SK-N-SH (cell line): Measurements from ENCODE around the gene KIAA1549. TPM values are rescaled to one million over a fixed set of nuclear protein-coding genes. Genes with fewer than 3 reads are reported as not detected.

Source experiments
- CTCF ChIA-PET: fragments of 300-600, 350-600 bp; formaldehyde crosslinking; extraction: SDS; loops from one replicate; lab custom pipeline; 2021; lab: Yijun Ruan, JAX
- POLR2A ChIA-PET: fragments of 350-600 bp; sonication (Branson Sonifier 250); formaldehyde crosslinking; extraction: SDS; loops from one replicate; lab custom pipeline; 2020; ENCODE audit warnings: antibody characterized with exemption, inconsistent platforms; lab: Yijun Ruan, JAX
- DNase-seq: peaks from one replicate; pipeline ENCODE4 v3.0.0; 2012
- H2AFZ ChIP-seq: fragments of 200-600 bp; sonication (generic); 2 replicates; pipeline ENCODE4 v1.8.1; 2016; ENCODE audit warnings: antibody characterized with exemption, mild to moderate bottlenecking, low read depth
- H3F3A ChIP-seq: fragments of 200-600 bp; sonication (generic); replicated peaks from 2 replicates; pipeline ENCODE3; 2016; ENCODE audit warnings: antibody characterized with exemption, mild to moderate bottlenecking; ENCODE audit not compliant: insufficient read depth
- H3K27ac ChIP-seq, 2 experiments: fragments of 200-500 bp in 1 of 2; fragments of 200-600 bp in 1 of 2; sonication (Bioruptor generic) in 1 of 2; sonication (generic), shearing (Covaris generic) in 1 of 2; 2 replicates each; pipeline versions ENCODE4 v1.5.1 to v1.6.1; 2014 to 2016; ENCODE audit warnings: low read depth in 2 of 2, inconsistent platforms in 1 of 2, low read length in 1 of 2, mild to moderate bottlenecking in 1 of 2, mixed read lengths in 1 of 2
- H3K27me3 ChIP-seq: fragments of 200-600 bp; sonication (generic), shearing (Covaris generic); 2 replicates; pipeline ENCODE4 v1.6.1; 2016; ENCODE audit warnings: mixed run types; ENCODE audit not compliant: insufficient read depth
- H3K36me3 ChIP-seq, 2 experiments: fragments of 200-500 bp in 1 of 2; fragments of 200-600 bp in 1 of 2; sonication (Bioruptor generic) in 1 of 2; sonication (generic) in 1 of 2; replicated peaks in 1 of 2; 2 replicates each; pipeline versions ENCODE3 to v1.5.1; 2014 to 2016; ENCODE audit warnings: low read length in 1 of 2, mild to moderate bottlenecking in 1 of 2; ENCODE audit not compliant: insufficient read depth in 2 of 2, control insufficient read depth in 1 of 2
- H3K4me1 ChIP-seq, 2 experiments: fragments of 200-500 bp in 1 of 2; fragments of 200-600 bp in 1 of 2; sonication (Bioruptor generic) in 1 of 2; sonication (generic), shearing (Covaris generic) in 1 of 2; 2 replicates each; pipeline versions ENCODE4 v1.5.1 to v1.6.1; 2014 to 2016; ENCODE audit warnings: low read depth in 1 of 2, low read length in 1 of 2, mixed run types in 1 of 2; ENCODE audit not compliant: insufficient read depth in 2 of 2, control insufficient read depth in 1 of 2
- H3K4me2 ChIP-seq: fragments of 200-600 bp; sonication (generic), shearing (Covaris generic); 2 replicates; pipeline ENCODE4 v1.6.1; 2017; ENCODE audit warnings: mixed run types
- H3K4me3 ChIP-seq, 2 experiments: fragments of 200-500 bp in 1 of 2; fragments of 200-600 bp in 1 of 2; sonication (Bioruptor generic) in 1 of 2; sonication (generic), shearing (Covaris generic) in 1 of 2; 2 replicates each; pipeline versions ENCODE4 v1.5.1 to v1.8.1; 2014 to 2016; ENCODE audit warnings: low read depth in 2 of 2, inconsistent platforms in 1 of 2, low read length in 1 of 2, mild to moderate bottlenecking in 1 of 2, mixed read lengths in 1 of 2, moderate library complexity in 1 of 2
- H3K79me2 ChIP-seq: fragments of 200-600 bp; sonication (generic); 2 replicates; pipeline ENCODE4 v1.8.1; 2017; ENCODE audit warnings: mild to moderate bottlenecking; ENCODE audit not compliant: insufficient read depth
- H3K9ac ChIP-seq: fragments of 200-600 bp; sonication (generic); 2 replicates; pipeline ENCODE4 v1.6.1; 2017; ENCODE audit warnings: mixed run types
- H3K9me2 ChIP-seq: fragments of 200-600 bp; sonication (generic); 2 replicates; pipeline ENCODE4 v1.6.1; 2017; ENCODE audit warnings: mixed run types
- H3K9me3 ChIP-seq: fragments of 200-600 bp; sonication (generic); 2 replicates; pipeline ENCODE4 v1.6.1; 2017; ENCODE audit warnings: mixed run types, mild to moderate bottlenecking, moderate library complexity
- H4K20me1 ChIP-seq: fragments of 200-600 bp; sonication (generic); 2 replicates; pipeline ENCODE4 v1.6.1; 2017; ENCODE audit warnings: mild to moderate bottlenecking, mixed run types; ENCODE audit not compliant: insufficient read depth
- CHD2 ChIP-seq: fragments of 150-350 bp; IDR thresholded peaks from 2 replicates; pipeline ENCODE4 v1.6.1; 2018; ENCODE audit warnings: low read length; ENCODE audit not compliant: partially characterized antibody
- ELF1 ChIP-seq: IDR thresholded peaks from 2 replicates; pipeline ENCODE4 v1.4.0; 2012
- EZH2phosphoT487 ChIP-seq: fragments of 200-600 bp; sonication (generic); IDR thresholded peaks from 2 replicates; pipeline ENCODE4 v1.6.1; 2017; ENCODE audit warnings: low read depth, mixed run types, mild to moderate bottlenecking, antibody characterized with exemption, moderate library complexity, borderline replicate concordance
- FOXM1 ChIP-seq: IDR thresholded peaks from 2 replicates; pipeline ENCODE4 v1.4.0; 2012; ENCODE audit warnings: low read depth, mild to moderate bottlenecking
- GATA2 ChIP-seq: sonication (generic); formaldehyde crosslinking; IDR thresholded peaks from 2 replicates; pipeline ENCODE4 v1.5.0; 2020; ENCODE audit warnings: mild to moderate bottlenecking, missing genetic modification reagents
- MXI1 ChIP-seq: IDR thresholded peaks from 2 replicates; pipeline ENCODE4 v1.6.1; 2012; ENCODE audit warnings: mild to moderate bottlenecking, low read depth, low read length, improper control_type of control experiment
- NFIC ChIP-seq: IDR thresholded peaks from 2 replicates; pipeline ENCODE4 v1.4.0; 2012; ENCODE audit warnings: borderline replicate concordance
- POLR2AphosphoS5 ChIP-seq: IDR thresholded peaks from 2 replicates; pipeline ENCODE4 v1.6.1; 2012; ENCODE audit warnings: low read depth, low read length
- RAD21 ChIP-seq: IDR thresholded peaks from 2 replicates; pipeline ENCODE4 v1.6.1; 2012; ENCODE audit warnings: mild to moderate bottlenecking, low read length
- RCOR1 ChIP-seq: fragments of 150-350 bp; IDR thresholded peaks from 2 replicates; pipeline ENCODE4 v1.6.1; 2017; ENCODE audit warnings: antibody characterized with exemption, low read length
- RFX5 ChIP-seq: IDR thresholded peaks from 2 replicates; pipeline ENCODE4 v1.6.1; 2012; ENCODE audit warnings: mild to moderate bottlenecking, improper control_type of control experiment, low read length
- SIN3A ChIP-seq: IDR thresholded peaks from 2 replicates; pipeline ENCODE4 v1.6.1; 2012; ENCODE audit warnings: low read depth, mild to moderate bottlenecking, low read length, moderate library complexity, borderline replicate concordance
- SMC3 ChIP-seq: IDR thresholded peaks from 2 replicates; pipeline ENCODE4 v1.6.1; 2012; ENCODE audit warnings: low read depth, low read length, improper control_type of control experiment
- TCF12 ChIP-seq: IDR thresholded peaks from 2 replicates; pipeline ENCODE4 v1.4.0; 2012
- TEAD4 ChIP-seq: IDR thresholded peaks from 2 replicates; pipeline ENCODE4 v1.4.0; 2012; ENCODE audit warnings: mild to moderate bottlenecking, borderline replicate concordance; ENCODE audit not compliant: insufficient read depth
- YY1 ChIP-seq: IDR thresholded peaks from 2 replicates; pipeline ENCODE4 v1.4.0; 2012; ENCODE audit warnings: low read depth, mild to moderate bottlenecking
- WGBS: methylation state at CpG from one replicate; pipeline ENCODE4 v1.1.6; 2017; ENCODE audit warnings: low lambda C conversion rate; 5-methylcytosine and 5-hydroxymethylcytosine counted together
- polyA plus RNA-seq, 3 experiments: library from polyadenylated mRNA; depleted of rRNA; stranded (reverse); fragments of >200 nt; gene quantifications; 2 replicates each; pipeline ENCODE4 v1.2.3, GENCODE V29; 2012
- TF ChIP-seq, protein P1 (sequence below): fragments of 150-350 bp; IDR thresholded peaks from 2 replicates; pipeline ENCODE4 v1.6.1; 2016; ENCODE audit warnings: mild to moderate bottlenecking, low read depth, low read length
- TF ChIP-seq, protein P2 (sequence below): fragments of 200-600 bp; sonication (generic); IDR thresholded peaks from 2 replicates; pipeline ENCODE4 v1.6.1; 2017; ENCODE audit warnings: antibody characterized with exemption, mild to moderate bottlenecking, moderate library complexity
- TF ChIP-seq, protein P3 (sequence below): IDR thresholded peaks from 2 replicates; pipeline ENCODE4 v1.4.0; 2012; ENCODE audit warnings: low read depth
- TF ChIP-seq, protein P4 (sequence below): IDR thresholded peaks from 2 replicates; pipeline ENCODE4 v1.6.1; 2012; ENCODE audit warnings: mild to moderate bottlenecking, low read depth, low read length, moderate library complexity

KIAA1549 gene
- polyA plus RNA-seq, 1 of the 3 experiments (the other 2 are of a cell fraction), result 3.6 TPM

DNA sequence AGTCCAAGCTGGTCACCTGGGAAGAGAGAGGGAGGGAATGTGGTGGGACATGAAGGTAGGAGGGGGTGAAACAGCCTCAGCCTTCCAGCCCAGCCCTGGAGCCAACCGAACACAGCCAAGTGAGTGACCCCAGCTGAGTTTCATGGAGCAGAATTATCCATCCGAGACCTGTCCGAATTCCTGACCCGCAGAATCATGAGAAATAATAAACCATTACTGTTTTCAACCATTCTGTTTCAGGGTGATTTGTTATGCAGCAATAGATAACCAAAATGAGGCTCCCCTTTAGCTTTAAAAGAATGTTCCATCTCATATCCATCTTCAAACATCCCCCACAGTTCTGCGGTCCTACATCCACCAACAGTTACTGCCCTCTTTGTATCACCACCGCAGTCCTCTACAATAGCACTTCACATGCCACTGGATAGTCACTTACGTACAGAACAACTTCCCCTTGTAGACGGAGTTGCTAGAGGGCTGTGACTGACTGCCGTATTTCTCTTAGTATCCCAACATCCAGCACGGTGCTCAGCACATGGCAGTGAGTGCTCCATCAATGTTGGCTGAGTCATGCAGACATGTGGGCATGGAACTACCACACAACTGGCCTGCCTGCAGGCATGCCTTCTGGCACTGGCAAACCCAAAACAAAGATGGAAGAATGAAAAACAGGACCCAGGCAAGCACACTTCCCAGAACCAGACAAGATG is 18.5 kb downstream of the KIAA1549 start:
- Histone ChIP-seq H3K9me3 (no peaks in the 10 kb centered on the region), H3K4me3 (no peak overlapping the region), H3K79me2 (peaks cover 49% of the 10 kb centered on the region; the same call in 1 of the 2 replicates), H3K36me3 (no peaks in the 10 kb centered on the region), H3K4me1 (peaks cover 0 to 9% of the 10 kb centered on the region in 2 experiments; a peak in 1 of 4 replicates), H2AFZ (no peak overlapping the region), H3K4me2 (no peak overlapping the region), H3K9me2 (no peaks in the 10 kb centered on the region), H4K20me1 (peaks cover 17% of the 10 kb centered on the region), H3K9ac (no peak overlapping the region), H3K27me3 (no peaks in the 10 kb centered on the region), H3K27ac (no peak overlapping the region; a peak in 1 of 4 replicates), H3F3A (no peaks in the 10 kb centered on the region)
- no peak for DNase-seq
- ChIA-PET CTCF (no interaction called here), POLR2A (no interaction called here)
- TF ChIP-seq GATA2 (CRISPR knock-in tag) (no peak), CHD2 (no peak), FOXM1 (no peak)
- WGBS, result 96% methylated on average over 10 of the region's 10 CpGs

DNA sequence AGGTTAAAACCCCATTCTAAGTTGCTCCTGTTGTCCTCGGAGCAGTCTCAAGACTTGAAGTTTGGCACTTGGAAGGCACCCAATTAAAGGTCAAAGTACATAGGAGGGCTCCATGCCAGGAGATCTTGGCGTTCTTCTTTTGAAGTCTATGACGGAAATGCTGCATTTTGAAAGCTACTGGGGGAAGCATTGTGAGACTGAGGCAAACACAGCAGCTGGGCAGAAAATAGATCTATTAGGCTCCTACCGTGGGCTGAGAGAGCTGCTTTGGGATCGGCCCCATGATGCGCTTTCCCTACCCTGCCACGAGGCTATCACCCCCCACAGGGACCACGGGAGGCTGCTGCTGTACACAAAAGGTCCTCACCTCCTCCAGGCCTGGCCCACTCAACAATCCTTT is 20.0 kb downstream of the KIAA1549 start:
- POLR2A ChIA-PET, result no interaction called here
- Histone ChIP-seq H3K9ac (no peak overlapping the region), H4K20me1 (peaks cover 18% of the 10 kb centered on the region), H2AFZ (no peak overlapping the region), H3K4me3 (no peak overlapping the region), H3K36me3 (no peaks in the 10 kb centered on the region), H3K4me2 (no peak overlapping the region), H3K27ac (no peak overlapping the region), H3F3A (no peaks in the 10 kb centered on the region), H3K9me2 (no peaks in the 10 kb centered on the region), H3K4me1 (peaks cover 0 to 5% of the 10 kb centered on the region in 2 experiments; a peak in 1 of 4 replicates), H3K79me2 (peaks cover 48% of the 10 kb centered on the region; the same call in 1 of the 2 replicates), H3K27me3 (no peaks in the 10 kb centered on the region), H3K9me3 (no peaks in the 10 kb centered on the region)
- 85% methylated on average over 8 of the region's 8 CpGs for whole genome bisulfite sequencing
- TF ChIP-seq SMC3, result no peak
- no peak for TF ChIP-seq POLR2AphosphoS5
- TF ChIP-seq ELF1, result no peak
- TF ChIP-seq TCF12, result no peak
- TF ChIP-seq, protein P1, sequence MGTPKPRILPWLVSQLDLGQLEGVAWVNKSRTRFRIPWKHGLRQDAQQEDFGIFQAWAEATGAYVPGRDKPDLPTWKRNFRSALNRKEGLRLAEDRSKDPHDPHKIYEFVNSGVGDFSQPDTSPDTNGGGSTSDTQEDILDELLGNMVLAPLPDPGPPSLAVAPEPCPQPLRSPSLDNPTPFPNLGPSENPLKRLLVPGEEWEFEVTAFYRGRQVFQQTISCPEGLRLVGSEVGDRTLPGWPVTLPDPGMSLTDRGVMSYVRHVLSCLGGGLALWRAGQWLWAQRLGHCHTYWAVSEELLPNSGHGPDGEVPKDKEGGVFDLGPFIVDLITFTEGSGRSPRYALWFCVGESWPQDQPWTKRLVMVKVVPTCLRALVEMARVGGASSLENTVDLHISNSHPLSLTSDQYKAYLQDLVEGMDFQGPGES, result no peak
- TF ChIP-seq MXI1, result no peak
- TF ChIP-seq RCOR1, result no peak
- no peak for TF ChIP-seq TEAD4
- TF ChIP-seq SIN3A, result no peak
- TF ChIP-seq RAD21, result no peak
- TF ChIP-seq, protein P2, sequence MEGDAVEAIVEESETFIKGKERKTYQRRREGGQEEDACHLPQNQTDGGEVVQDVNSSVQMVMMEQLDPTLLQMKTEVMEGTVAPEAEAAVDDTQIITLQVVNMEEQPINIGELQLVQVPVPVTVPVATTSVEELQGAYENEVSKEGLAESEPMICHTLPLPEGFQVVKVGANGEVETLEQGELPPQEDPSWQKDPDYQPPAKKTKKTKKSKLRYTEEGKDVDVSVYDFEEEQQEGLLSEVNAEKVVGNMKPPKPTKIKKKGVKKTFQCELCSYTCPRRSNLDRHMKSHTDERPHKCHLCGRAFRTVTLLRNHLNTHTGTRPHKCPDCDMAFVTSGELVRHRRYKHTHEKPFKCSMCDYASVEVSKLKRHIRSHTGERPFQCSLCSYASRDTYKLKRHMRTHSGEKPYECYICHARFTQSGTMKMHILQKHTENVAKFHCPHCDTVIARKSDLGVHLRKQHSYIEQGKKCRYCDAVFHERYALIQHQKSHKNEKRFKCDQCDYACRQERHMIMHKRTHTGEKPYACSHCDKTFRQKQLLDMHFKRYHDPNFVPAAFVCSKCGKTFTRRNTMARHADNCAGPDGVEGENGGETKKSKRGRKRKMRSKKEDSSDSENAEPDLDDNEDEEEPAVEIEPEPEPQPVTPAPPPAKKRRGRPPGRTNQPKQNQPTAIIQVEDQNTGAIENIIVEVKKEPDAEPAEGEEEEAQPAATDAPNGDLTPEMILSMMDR, result no peak
- TF ChIP-seq RFX5, result no peak
- no peak for TF ChIP-seq GATA2 (CRISPR knock-in tag)
- TF ChIP-seq NFIC, result no peak
- no peak for TF ChIP-seq YY1
- TF ChIP-seq EZH2phosphoT487, result no peak
- TF ChIP-seq, protein P3, sequence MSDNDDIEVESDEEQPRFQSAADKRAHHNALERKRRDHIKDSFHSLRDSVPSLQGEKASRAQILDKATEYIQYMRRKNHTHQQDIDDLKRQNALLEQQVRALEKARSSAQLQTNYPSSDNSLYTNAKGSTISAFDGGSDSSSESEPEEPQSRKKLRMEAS, result no peak
- TF ChIP-seq, protein P4, sequence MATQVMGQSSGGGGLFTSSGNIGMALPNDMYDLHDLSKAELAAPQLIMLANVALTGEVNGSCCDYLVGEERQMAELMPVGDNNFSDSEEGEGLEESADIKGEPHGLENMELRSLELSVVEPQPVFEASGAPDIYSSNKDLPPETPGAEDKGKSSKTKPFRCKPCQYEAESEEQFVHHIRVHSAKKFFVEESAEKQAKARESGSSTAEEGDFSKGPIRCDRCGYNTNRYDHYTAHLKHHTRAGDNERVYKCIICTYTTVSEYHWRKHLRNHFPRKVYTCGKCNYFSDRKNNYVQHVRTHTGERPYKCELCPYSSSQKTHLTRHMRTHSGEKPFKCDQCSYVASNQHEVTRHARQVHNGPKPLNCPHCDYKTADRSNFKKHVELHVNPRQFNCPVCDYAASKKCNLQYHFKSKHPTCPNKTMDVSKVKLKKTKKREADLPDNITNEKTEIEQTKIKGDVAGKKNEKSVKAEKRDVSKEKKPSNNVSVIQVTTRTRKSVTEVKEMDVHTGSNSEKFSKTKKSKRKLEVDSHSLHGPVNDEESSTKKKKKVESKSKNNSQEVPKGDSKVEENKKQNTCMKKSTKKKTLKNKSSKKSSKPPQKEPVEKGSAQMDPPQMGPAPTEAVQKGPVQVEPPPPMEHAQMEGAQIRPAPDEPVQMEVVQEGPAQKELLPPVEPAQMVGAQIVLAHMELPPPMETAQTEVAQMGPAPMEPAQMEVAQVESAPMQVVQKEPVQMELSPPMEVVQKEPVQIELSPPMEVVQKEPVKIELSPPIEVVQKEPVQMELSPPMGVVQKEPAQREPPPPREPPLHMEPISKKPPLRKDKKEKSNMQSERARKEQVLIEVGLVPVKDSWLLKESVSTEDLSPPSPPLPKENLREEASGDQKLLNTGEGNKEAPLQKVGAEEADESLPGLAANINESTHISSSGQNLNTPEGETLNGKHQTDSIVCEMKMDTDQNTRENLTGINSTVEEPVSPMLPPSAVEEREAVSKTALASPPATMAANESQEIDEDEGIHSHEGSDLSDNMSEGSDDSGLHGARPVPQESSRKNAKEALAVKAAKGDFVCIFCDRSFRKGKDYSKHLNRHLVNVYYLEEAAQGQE, result no peak
- CTCF ChIA-PET, result interaction anchor here (1.1 to 1.3 kb wide), 2 partner anchors 18 to 26 kb away, joined by 3 read pairs; no protein-coding TSS in a partner anchor
- no peak for DNase-seq
